ENCODE data around the gene C16orf96.

C16orf96 gene

GRCh38 chr16:4610011-4611005 lies 54.2 kb downstream of the C16orf96 start:
- no peak overlapping the region for H3K27ac ChIP-seq (ENCODE audit: low read length)
- no peaks in the 10 kb centered on the region for H3K9me3 ChIP-seq (ENCODE audit: control insufficient read depth, insufficient read depth, low read length)
- DNase-seq (ENCODE audit: low read depth, low spot score), result no peak
- peaks cover 12% of the 10 kb centered on the region for H3K4me1 ChIP-seq (ENCODE audit: control insufficient read depth, insufficient read depth, low read length)
- H3K36me3 ChIP-seq (ENCODE audit: control insufficient read depth, insufficient read depth, low read length), result peaks cover 9% of the 10 kb centered on the region; the same call in 1 of the 2 replicates
- H3K4me3 ChIP-seq (ENCODE audit: low read length), result no peak overlapping the region
- no CpG with 5 or more reads among the region's 32 CpGs for WGBS (ENCODE audit: insufficient coverage, insufficient read length)
- H3K27me3 ChIP-seq (ENCODE audit: control insufficient read depth, insufficient read depth, low read length), result no peaks in the 10 kb centered on the region

- DNase-seq (ENCODE audit: low read depth, low spot score), result no peak
- WGBS (ENCODE audit: insufficient coverage, insufficient read length), result no CpG with 5 or more reads among the region's 22 CpGs
- Histone ChIP-seq H3K27me3 (ENCODE audit: control insufficient read depth, insufficient read depth, low read length) (no peaks in the 10 kb centered on the region), H3K4me3 (ENCODE audit: low read length) (no peak overlapping the region), H3K36me3 (ENCODE audit: control insufficient read depth, insufficient read depth, low read length) (peaks cover 9% of the 10 kb centered on the region; the same call in 1 of the 2 replicates), H3K4me1 (ENCODE audit: control insufficient read depth, insufficient read depth, low read length) (peaks cover 12% of the 10 kb centered on the region), H3K9me3 (ENCODE audit: control insufficient read depth, insufficient read depth, low read length) (no peaks in the 10 kb centered on the region), H3K27ac (ENCODE audit: low read length) (no peak overlapping the region)
Measured at GRCh38 chr16:4611337-4612021, 55.3 kb downstream of the C16orf96 start.

GRCh38 chr16:4612474-4612931 lies 56.4 kb downstream of the C16orf96 start:
- H3K4me3 ChIP-seq (ENCODE audit: low read length), result no peak overlapping the region
- H3K9me3 ChIP-seq (ENCODE audit: control insufficient read depth, insufficient read depth, low read length), result no peaks in the 10 kb centered on the region
- WGBS (ENCODE audit: insufficient coverage, insufficient read length), result no CpG with 5 or more reads among the region's 7 CpGs
- H3K36me3 ChIP-seq (ENCODE audit: control insufficient read depth, insufficient read depth, low read length), result peaks cover 9% of the 10 kb centered on the region; the same call in 1 of the 2 replicates
- no peak for DNase-seq (ENCODE audit: low read depth, low spot score)
- peaks cover 12% of the 10 kb centered on the region for H3K4me1 ChIP-seq (ENCODE audit: control insufficient read depth, insufficient read depth, low read length)
- no peaks in the 10 kb centered on the region for H3K27me3 ChIP-seq (ENCODE audit: control insufficient read depth, insufficient read depth, low read length)
- H3K27ac ChIP-seq (ENCODE audit: low read length), result no peak overlapping the region

- Histone ChIP-seq H3K4me3 (ENCODE audit: low read length) (peak overlapping the region; percentile 84; the same call in 1 of the 2 replicates), H3K27ac (ENCODE audit: low read length) (no peak overlapping the region), H3K36me3 (ENCODE audit: control insufficient read depth, insufficient read depth, low read length) (peaks cover 9% of the 10 kb centered on the region; the same call in 1 of the 2 replicates), H3K4me1 (ENCODE audit: control insufficient read depth, insufficient read depth, low read length) (peaks cover 12% of the 10 kb centered on the region), H3K27me3 (ENCODE audit: control insufficient read depth, insufficient read depth, low read length) (no peaks in the 10 kb centered on the region), H3K9me3 (ENCODE audit: control insufficient read depth, insufficient read depth, low read length) (no peaks in the 10 kb centered on the region)
- no CpG with 5 or more reads among the region's 14 CpGs for WGBS (ENCODE audit: insufficient coverage, insufficient read length)
- no peak for DNase-seq (ENCODE audit: low read depth, low spot score)
Measured at GRCh38 chr16:4612977-4613635, 57.0 kb downstream of the C16orf96 start.

- no peak overlapping the region for H3K27ac ChIP-seq (ENCODE audit: low read length)
- H3K36me3 ChIP-seq (ENCODE audit: control insufficient read depth, insufficient read depth, low read length), result peaks cover 3% of the 10 kb centered on the region; the same call in 1 of the 2 replicates
- no peaks in the 10 kb centered on the region for H3K27me3 ChIP-seq (ENCODE audit: control insufficient read depth, insufficient read depth, low read length)
- no CpG with 5 or more reads among the region's 92 CpGs for WGBS (ENCODE audit: insufficient coverage, insufficient read length)
- H3K9me3 ChIP-seq (ENCODE audit: control insufficient read depth, insufficient read depth, low read length), result no peaks in the 10 kb centered on the region
- peaks cover 12% of the 10 kb centered on the region for H3K4me1 ChIP-seq (ENCODE audit: control insufficient read depth, insufficient read depth, low read length)
- DNase-seq (ENCODE audit: low read depth, low spot score), result no peak
- H3K4me3 ChIP-seq (ENCODE audit: low read length), result peak overlapping the region; percentile 84
Measured at GRCh38 chr16:4613636-4614570, 57.8 kb downstream of the C16orf96 start.

- H3K27ac ChIP-seq (ENCODE audit: low read length), result no peak within 1 kb of the TSS
- WGBS (ENCODE audit: insufficient coverage, insufficient read length), result no CpG with 5 or more reads among the region's 100 CpGs
- H3K27me3 ChIP-seq (ENCODE audit: control insufficient read depth, insufficient read depth, low read length), result no peaks in the 10 kb centered on the region
- no peaks in the 10 kb centered on the region for H3K9me3 ChIP-seq (ENCODE audit: control insufficient read depth, insufficient read depth, low read length)
- H3K36me3 ChIP-seq (ENCODE audit: control insufficient read depth, insufficient read depth, low read length), result no peaks in the 10 kb centered on the region; the same call in 1 of the 2 replicates
- no peak for DNase-seq (ENCODE audit: low read depth, low spot score)
- peaks cover 12% of the 10 kb centered on the region for H3K4me1 ChIP-seq (ENCODE audit: control insufficient read depth, insufficient read depth, low read length)
- H3K4me3 ChIP-seq (ENCODE audit: low read length), result peak within 1 kb of the TSS; percentile 84
Measured at GRCh38 chr16:4614571-4615383, 58.6 kb downstream of the C16orf96 start, which contains the start of gene UBALD1. Gene UBALD1, minus strand, starts transcription at chr16:4614888. Its CDS starts 91 bp downstream, at chr16:4614797.

- no peaks in the 10 kb centered on the region for H3K27me3 ChIP-seq (ENCODE audit: control insufficient read depth, insufficient read depth, low read length)
- no peaks in the 10 kb centered on the region for H3K9me3 ChIP-seq (ENCODE audit: control insufficient read depth, insufficient read depth, low read length)
- peaks cover 11% of the 10 kb centered on the region for H3K4me1 ChIP-seq (ENCODE audit: control insufficient read depth, insufficient read depth, low read length)
- H3K36me3 ChIP-seq (ENCODE audit: control insufficient read depth, insufficient read depth, low read length), result no peaks in the 10 kb centered on the region; the same call in 1 of the 2 replicates
- no peak overlapping the region for H3K27ac ChIP-seq (ENCODE audit: low read length)
- no peak for DNase-seq (ENCODE audit: low read depth, low spot score)
- no CpG with 5 or more reads among the region's 39 CpGs for WGBS (ENCODE audit: insufficient coverage, insufficient read length)
- H3K4me3 ChIP-seq (ENCODE audit: low read length), result no peak overlapping the region; the same call in 1 of the 2 replicates
Measured at GRCh38 chr16:4615384-4616046, 59.4 kb downstream of the C16orf96 start.

- H3K27ac ChIP-seq (ENCODE audit: low read length), result peak overlapping the region; percentile 36
- H3K36me3 ChIP-seq (ENCODE audit: control insufficient read depth, insufficient read depth, low read length), result no peaks in the 10 kb centered on the region; the same call in 1 of the 2 replicates
- no peaks in the 10 kb centered on the region for H3K9me3 ChIP-seq (ENCODE audit: control insufficient read depth, insufficient read depth, low read length)
- H3K27me3 ChIP-seq (ENCODE audit: control insufficient read depth, insufficient read depth, low read length), result no peaks in the 10 kb centered on the region
- DNase-seq (ENCODE audit: low read depth, low spot score), result peak; percentile 100
- peaks cover 9% of the 10 kb centered on the region; the same call in 1 of the 2 replicates for H3K4me1 ChIP-seq (ENCODE audit: control insufficient read depth, insufficient read depth, low read length)
- no CpG with 5 or more reads among the region's 57 CpGs for WGBS (ENCODE audit: insufficient coverage, insufficient read length)
- H3K4me3 ChIP-seq (ENCODE audit: low read length), result peak overlapping the region; percentile 44; the same call in 1 of the 2 replicates
Measured at GRCh38 chr16:4616047-4616811, 60.1 kb downstream of the C16orf96 start.

All from iPS DF 6.9 (cell line).